SU-DHL-6 (cell line): Measurements from ENCODE around the gene NLGN2.

ENCODE experiments used
- CTCF ChIP-seq: fragments of 200-600 bp; sonication (generic); IDR thresholded peaks from one replicate; pipeline ENCODE4 v1.5.1; 2017; ENCODE audit warnings: antibody characterized with exemption, mild to moderate bottlenecking, low read length, moderate library complexity; ENCODE audit not compliant: insufficient read depth, poor library complexity, severe bottlenecking
- EZH2phosphoT487 ChIP-seq: fragments of 200-600 bp; sonication (generic), shearing (Covaris generic); conservative IDR thresholded peaks from 2 replicates; pipeline ENCODE4 v1.6.1; 2018; ENCODE audit warnings: mild to moderate bottlenecking, antibody characterized with exemption, low read length, moderate library complexity, mixed read lengths

DNA sequence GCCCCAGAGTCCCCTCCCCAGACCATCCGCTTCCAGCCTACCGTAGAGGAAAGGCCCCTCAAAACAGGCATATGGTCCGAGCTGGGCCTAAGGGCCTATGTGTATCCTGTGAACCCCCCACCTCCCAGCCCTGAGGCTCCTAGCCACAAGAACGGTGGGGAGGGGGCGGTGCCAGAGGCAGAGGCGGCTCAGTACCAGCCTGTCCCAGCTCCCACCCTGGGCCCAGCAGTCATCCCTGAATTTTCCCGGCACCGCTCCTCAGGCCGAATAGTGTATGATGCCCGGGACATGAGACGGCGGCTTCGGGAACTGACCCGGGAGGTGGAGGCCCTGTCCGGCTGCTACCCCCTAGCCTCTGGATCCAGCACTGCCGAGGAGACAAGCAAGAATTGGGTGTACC is 13.5 kb downstream of the NLGN2 start:
- TF ChIP-seq CTCF (no peak), EZH2phosphoT487 (no peak)
